Subcutaneous abdominal adipose tissue (tissue), 5 donors: Measurements from ENCODE around the gene PACRG.

Experiments used
- H3K27ac ChIP-seq: one replicate; pipeline ENCODE4 v1.7.0; 2013; ENCODE audit warnings: low read depth, mild to moderate bottlenecking, inconsistent platforms, low read length, moderate library complexity
- H3K27me3 ChIP-seq, 5 donors: one replicate each; pipeline ENCODE4 v1.7.0; 2013; ENCODE audit warnings: low read length in 5 of 5, inconsistent platforms in 1 of 5; ENCODE audit not compliant: control insufficient read depth in 5 of 5, insufficient read depth in 4 of 5
- H3K36me3 ChIP-seq, 5 donors: one replicate each; pipeline ENCODE4 v1.7.0; 2013; ENCODE audit warnings: low read length in 5 of 5; ENCODE audit not compliant: control insufficient read depth in 5 of 5, insufficient read depth in 5 of 5
- H3K4me1 ChIP-seq, 5 donors: one replicate each; pipeline ENCODE4 v1.7.0; 2013; ENCODE audit warnings: low read length in 5 of 5, mild to moderate bottlenecking in 3 of 5, moderate library complexity in 1 of 5; ENCODE audit not compliant: control insufficient read depth in 5 of 5, insufficient read depth in 5 of 5
- H3K4me3 ChIP-seq, 5 donors: one replicate each; pipeline ENCODE4 v1.7.0; 2013; ENCODE audit warnings: low read length in 5 of 5, low read depth in 1 of 5
- H3K9ac ChIP-seq, 5 donors: one replicate each; pipeline ENCODE4 v1.7.0; 2013; ENCODE audit warnings: low read length in 5 of 5, mild to moderate bottlenecking in 4 of 5, moderate library complexity in 3 of 5
- H3K9me3 ChIP-seq, 5 donors: one replicate each; pipeline ENCODE4 v1.7.0; 2013; ENCODE audit warnings: low read length in 5 of 5; ENCODE audit not compliant: control insufficient read depth in 5 of 5
- donor health status: healthy.
- donor health status: healthy.
- donor health status: healthy.
- donor health status: healthy.
- donor health status: healthy.

The PACRG gene

GRCh38 chr6:163063561-163063960 is 335.8 kb downstream of the PACRG start:
- no peak overlapping the region for H3K4me3 ChIP-seq
- H3K4me1 ChIP-seq = no peaks in the 10 kb centered on the region
- no peak overlapping the region for H3K9ac ChIP-seq

DNA sequence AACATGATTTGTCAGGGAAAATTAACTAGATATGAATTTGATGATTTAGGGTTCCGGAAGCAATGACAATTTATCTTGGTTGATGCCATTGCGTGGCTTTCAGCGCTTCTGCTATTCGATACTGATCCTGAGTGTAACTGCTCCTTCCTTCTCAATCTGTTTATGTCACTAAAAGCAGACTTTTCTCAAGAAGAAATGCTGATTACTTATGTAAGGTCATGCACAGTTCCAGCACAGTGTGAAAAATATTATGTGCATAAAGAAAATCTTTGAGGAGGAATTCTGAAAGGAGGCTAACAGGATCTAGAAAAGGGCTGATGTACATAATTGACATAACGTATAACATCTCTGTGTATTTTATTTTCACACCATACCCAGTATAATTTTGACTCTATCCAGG is 336.6 kb downstream of the PACRG start:
- no peak overlapping the region for H3K4me3 ChIP-seq
- no peak overlapping the region for H3K27ac ChIP-seq
- peaks cover 0 to 3% (median 0%) of the 10 kb centered on the region in 5 donors for H3K9me3 ChIP-seq
- no peak overlapping the region for H3K9ac ChIP-seq
- H3K27me3 ChIP-seq = no peaks in the 10 kb centered on the region
- H3K36me3 ChIP-seq = no peaks in the 10 kb centered on the region
- H3K4me1 ChIP-seq = no peaks in the 10 kb centered on the region

More at GRCh38 chr6:163063561-163063960, 335.8 kb downstream of the PACRG start:
- Histone ChIP-seq H3K27ac (no peak overlapping the region), H3K27me3 (no peaks in the 10 kb centered on the region), H3K36me3 (no peaks in the 10 kb centered on the region), H3K9me3 (peaks cover 0 to 3% (median 0%) of the 10 kb centered on the region in 5 donors)

- Histone ChIP-seq H3K9me3 (no peaks in the 10 kb centered on the region), H3K4me3 (no peak overlapping the region), H3K4me1 (no peaks in the 10 kb centered on the region), H3K27me3 (no peaks in the 10 kb centered on the region), H3K36me3 (no peaks in the 10 kb centered on the region), H3K27ac (no peak overlapping the region), H3K9ac (no peak overlapping the region)
Measured at GRCh38 chr6:163066200-163066599, 338.4 kb downstream of the PACRG start.

GRCh38 chr6:163077134-163077533 is 349.4 kb downstream of the PACRG start:
- no peaks in the 10 kb centered on the region for H3K36me3 ChIP-seq
- H3K4me1 ChIP-seq = no peaks in the 10 kb centered on the region
- no peaks in the 10 kb centered on the region for H3K27me3 ChIP-seq
- no peaks in the 10 kb centered on the region for H3K9me3 ChIP-seq
- H3K4me3 ChIP-seq = no peak overlapping the region
- no peak overlapping the region for H3K9ac ChIP-seq
- H3K27ac ChIP-seq = no peak overlapping the region

GRCh38 chr6:163078712-163079111 is 350.9 kb downstream of the PACRG start:
- no peaks in the 10 kb centered on the region for H3K27me3 ChIP-seq
- H3K9me3 ChIP-seq = no peaks in the 10 kb centered on the region
- H3K36me3 ChIP-seq = no peaks in the 10 kb centered on the region
- H3K27ac ChIP-seq = no peak overlapping the region
- H3K4me3 ChIP-seq = no peak overlapping the region
- H3K4me1 ChIP-seq = no peaks in the 10 kb centered on the region
- no peak overlapping the region for H3K9ac ChIP-seq

- no peaks in the 10 kb centered on the region for H3K27me3 ChIP-seq
- H3K4me1 ChIP-seq = no peaks in the 10 kb centered on the region
- no peaks in the 10 kb centered on the region for H3K36me3 ChIP-seq
- H3K9ac ChIP-seq = no peak overlapping the region
- H3K27ac ChIP-seq = no peak overlapping the region
- no peaks in the 10 kb centered on the region for H3K9me3 ChIP-seq
- no peak overlapping the region for H3K4me3 ChIP-seq
Measured at GRCh38 chr6:163080228-163080627, 352.5 kb downstream of the PACRG start.

GRCh38 chr6:163083141-163083540 is 355.4 kb downstream of the PACRG start:
- Histone ChIP-seq H3K36me3 (no peaks in the 10 kb centered on the region), H3K27ac (no peak overlapping the region), H3K4me3 (no peak overlapping the region), H3K4me1 (no peaks in the 10 kb centered on the region), H3K9ac (no peak overlapping the region), H3K27me3 (no peaks in the 10 kb centered on the region), H3K9me3 (no peaks in the 10 kb centered on the region)

DNA sequence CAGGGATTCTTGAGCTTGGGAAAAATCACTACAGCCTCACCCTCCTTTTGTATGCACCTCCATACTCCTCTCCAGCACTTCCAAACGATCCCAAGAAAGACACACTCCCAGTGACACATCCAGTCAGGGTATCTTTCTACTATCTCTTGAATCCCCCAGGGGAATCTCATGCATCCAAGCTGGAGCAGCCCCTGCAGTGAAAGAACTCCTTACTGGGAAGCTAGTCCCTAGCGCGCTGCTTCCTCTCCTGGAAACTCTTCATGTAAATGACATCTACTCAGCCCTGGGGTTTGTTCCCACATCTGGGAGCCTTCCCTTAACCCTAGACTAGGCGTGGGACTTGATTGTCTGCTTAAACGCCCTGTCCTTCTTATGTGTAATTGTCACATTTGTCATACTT is 357.7 kb downstream of the PACRG start:
- Histone ChIP-seq H3K27ac (no peak overlapping the region), H3K36me3 (no peaks in the 10 kb centered on the region), H3K9me3 (no peaks in the 10 kb centered on the region), H3K4me1 (no peaks in the 10 kb centered on the region), H3K9ac (no peak overlapping the region), H3K4me3 (no peak overlapping the region), H3K27me3 (no peaks in the 10 kb centered on the region)

- Histone ChIP-seq H3K27ac (no peak overlapping the region), H3K9me3 (no peaks in the 10 kb centered on the region), H3K27me3 (no peaks in the 10 kb centered on the region), H3K4me1 (no peaks in the 10 kb centered on the region), H3K9ac (no peak overlapping the region), H3K36me3 (no peaks in the 10 kb centered on the region), H3K4me3 (no peak overlapping the region)
Measured at GRCh38 chr6:163085861-163086623, 358.3 kb downstream of the PACRG start.

DNA sequence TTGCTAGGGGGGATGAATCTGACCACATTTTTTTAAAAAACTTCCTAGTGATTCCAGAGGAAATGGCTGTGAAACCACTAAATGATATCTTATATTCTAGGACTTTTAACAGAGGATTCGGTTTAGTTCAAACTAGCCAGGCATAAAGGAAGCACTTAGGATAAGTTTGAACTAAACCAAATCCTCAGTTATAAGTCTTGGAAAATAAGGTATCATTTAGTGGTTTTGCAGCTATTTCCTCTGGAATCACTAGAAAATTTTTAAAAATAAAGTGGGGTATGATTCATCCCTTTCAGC is 358.8 kb downstream of the PACRG start:
- H3K27me3 ChIP-seq = no peaks in the 10 kb centered on the region
- no peaks in the 10 kb centered on the region for H3K4me1 ChIP-seq
- H3K9ac ChIP-seq = no peak overlapping the region
- H3K27ac ChIP-seq = no peak overlapping the region
- H3K36me3 ChIP-seq = no peaks in the 10 kb centered on the region
- no peaks in the 10 kb centered on the region for H3K9me3 ChIP-seq
- no peak overlapping the region for H3K4me3 ChIP-seq
